H9 (cell line): ENCODE results near the gene GALNT17. TPM values are rescaled to one million over a fixed set of nuclear protein-coding genes. Genes with fewer than 3 reads are reported as not detected.

Experiments
- DNase-seq: peaks from one replicate; pipeline ENCODE4 v3.0.0-alpha.2; 2017
- H2AFZ ChIP-seq: one replicate; pipeline ENCODE4 v1.6.1; 2013; ENCODE audit warnings: mild to moderate bottlenecking, low read length, control low read depth, moderate library complexity
- H2AK5ac ChIP-seq: 2 replicates; pipeline ENCODE4 v1.6.1; 2013; ENCODE audit warnings: low read length, control low read depth, mixed read lengths; ENCODE audit not compliant: insufficient read length
- H2BK120ac ChIP-seq: one replicate; pipeline ENCODE4 v1.6.1; 2013; ENCODE audit warnings: low read depth, mild to moderate bottlenecking, low read length, control low read depth, inconsistent platforms; ENCODE audit not compliant: poor library complexity, severe bottlenecking
- H2BK12ac ChIP-seq: 2 replicates; pipeline ENCODE4 v1.6.1; 2013; ENCODE audit warnings: low read length, control low read depth, mixed read lengths, low read depth; ENCODE audit not compliant: insufficient read length
- H2BK15ac ChIP-seq: 2 replicates; pipeline ENCODE4 v1.6.1; 2013; ENCODE audit warnings: low read depth, low read length, control low read depth
- H2BK20ac ChIP-seq: one replicate; pipeline ENCODE4 v1.6.1; 2013; ENCODE audit warnings: low read depth, mild to moderate bottlenecking, low read length, control low read depth, inconsistent platforms; ENCODE audit not compliant: poor library complexity, severe bottlenecking
- H2BK5ac ChIP-seq: 2 replicates; pipeline ENCODE4 v1.6.1; 2013; ENCODE audit warnings: low read length, control low read depth, mixed read lengths; ENCODE audit not compliant: insufficient read length
- H3K14ac ChIP-seq: 2 replicates; pipeline ENCODE4 v1.6.1; 2013; ENCODE audit warnings: low read length, control low read depth; ENCODE audit not compliant: insufficient read depth
- H3K18ac ChIP-seq: 2 replicates; pipeline ENCODE4 v1.6.1; 2013; ENCODE audit warnings: low read depth, mild to moderate bottlenecking, mixed read lengths, low read length, control low read depth; ENCODE audit not compliant: insufficient read length
- H3K23ac ChIP-seq: 2 replicates; pipeline ENCODE4 v1.6.1; 2013; ENCODE audit warnings: low read length, control low read depth, mixed read lengths, low read depth; ENCODE audit not compliant: insufficient read length
- H3K23me2 ChIP-seq: 2 replicates; pipeline ENCODE4 v1.6.1; 2013; ENCODE audit warnings: low read depth, mild to moderate bottlenecking, mixed read lengths, low read length, control low read depth; ENCODE audit not compliant: insufficient read length, poor library complexity, severe bottlenecking
- H3K27ac ChIP-seq: 2 replicates; pipeline ENCODE4 v1.5.1; 2013; ENCODE audit warnings: low read length, control low read depth, mixed read lengths, low read depth; ENCODE audit not compliant: insufficient read length
- H3K27me3 ChIP-seq: 2 replicates; pipeline ENCODE4 v1.6.1; 2013; ENCODE audit warnings: low read length, control low read depth, inconsistent platforms; ENCODE audit not compliant: insufficient read depth
- H3K4ac ChIP-seq: 2 replicates; pipeline ENCODE4 v1.6.1; 2013; ENCODE audit warnings: low read depth, mild to moderate bottlenecking, control low read depth, inconsistent platforms, low read length, moderate library complexity
- H3K4me1 ChIP-seq: 2 replicates; pipeline ENCODE4 v1.6.1; 2013; ENCODE audit warnings: low read length, control low read depth, inconsistent platforms; ENCODE audit not compliant: insufficient read depth
- H3K4me2 ChIP-seq: 2 replicates; pipeline ENCODE4 v1.6.1; 2013; ENCODE audit warnings: low read length, control low read depth, mixed read lengths; ENCODE audit not compliant: insufficient read length, insufficient read depth
- H3K56ac ChIP-seq: 2 replicates; pipeline ENCODE4 v1.6.1; 2013; ENCODE audit warnings: low read depth, mild to moderate bottlenecking, mixed read lengths, low read length, control low read depth; ENCODE audit not compliant: insufficient read length
- H3K79me1 ChIP-seq: 2 replicates; pipeline ENCODE4 v1.6.1; 2013; ENCODE audit warnings: low read depth, mild to moderate bottlenecking, moderate library complexity, low read length, control low read depth, inconsistent platforms; ENCODE audit not compliant: insufficient read depth, poor library complexity, severe bottlenecking
- H3K79me2 ChIP-seq: 2 replicates; pipeline ENCODE4 v1.6.1; 2013; ENCODE audit warnings: low read length, control low read depth, inconsistent platforms; ENCODE audit not compliant: insufficient read depth
- H3K9ac ChIP-seq: 2 replicates; pipeline ENCODE4 v1.6.1; 2013; ENCODE audit warnings: low read length, control low read depth, mixed read lengths; ENCODE audit not compliant: insufficient read length; ENCODE audit errors: extremely low read depth
- H3K9me3 ChIP-seq: one replicate; pipeline ENCODE4 v1.6.1; 2013; ENCODE audit warnings: low read depth, low read length, inconsistent platforms; ENCODE audit not compliant: control insufficient read depth
- H3T11ph ChIP-seq: one replicate; pipeline ENCODE4 v1.6.1; 2013; ENCODE audit warnings: mild to moderate bottlenecking, low read length, control low read depth, inconsistent platforms
- H4K20me1 ChIP-seq: one replicate; pipeline ENCODE4 v1.6.1; 2013; ENCODE audit not compliant: control insufficient read depth, insufficient read length, insufficient read depth
- H4K5ac ChIP-seq: 2 replicates; pipeline ENCODE4 v1.6.1; 2013; ENCODE audit warnings: low read depth, mild to moderate bottlenecking, mixed read lengths, low read length, control low read depth; ENCODE audit not compliant: insufficient read length
- H4K8ac ChIP-seq: replicated peaks from 2 replicates; pipeline ENCODE4 v1.6.1; 2013; ENCODE audit warnings: low read length, control low read depth, mixed read lengths, low read depth; ENCODE audit not compliant: insufficient read length
- H4K91ac ChIP-seq: 2 replicates; pipeline ENCODE4 v1.6.1; 2013; ENCODE audit warnings: low read depth, mild to moderate bottlenecking, moderate library complexity, mixed read lengths, low read length, control low read depth; ENCODE audit not compliant: insufficient read length
- H3K27ac Mint-ChIP-seq, 3 experiments: 2 replicates in 2 of 3; 3 replicates in 1 of 3; pipeline ENCODE4 v1.8.0; 2020 to 2021; ENCODE audit warnings: mixed read lengths in 3 of 3, mild to moderate bottlenecking in 1 of 3, moderate library complexity in 1 of 3
- H3K27me3 Mint-ChIP-seq: 2 replicates; pipeline ENCODE4 v1.8.0; 2021; ENCODE audit warnings: low read depth, mild to moderate bottlenecking, moderate library complexity, mixed read lengths
- H3K36me3 Mint-ChIP-seq, 3 experiments: 2 replicates in 2 of 3; 3 replicates in 1 of 3; pipeline ENCODE4 v1.8.0; 2020 to 2021; ENCODE audit warnings: low read depth in 3 of 3, mixed read lengths in 3 of 3; ENCODE audit not compliant: insufficient read depth in 1 of 3
- H3K4me1 Mint-ChIP-seq, 2 experiments: 2 replicates each; pipeline ENCODE4 v1.8.0; 2020; ENCODE audit warnings: mixed read lengths in 2 of 2
- H3K4me3 Mint-ChIP-seq, 2 experiments: 2 replicates in 1 of 2; 3 replicates in 1 of 2; pipeline ENCODE4 v1.8.0; 2020 to 2021; ENCODE audit warnings: mild to moderate bottlenecking in 2 of 2, mixed read lengths in 2 of 2, moderate library complexity in 1 of 2
- H3K9me3 Mint-ChIP-seq, 2 experiments: 2 replicates in 1 of 2; 3 replicates in 1 of 2; pipeline ENCODE4 v1.8.0; 2020; ENCODE audit warnings: mild to moderate bottlenecking in 2 of 2, mixed read lengths in 2 of 2, moderate library complexity in 1 of 2
- WGBS: extraction: QIAGEN DNeasy Blood & Tissue Kit; methylation state at CpG from one replicate; pipeline ENCODE4 v1.1.7; 2013; ENCODE audit warnings: missing lambda C conversion rate, low lambda C conversion rate, mixed read lengths; ENCODE audit not compliant: insufficient read length; ENCODE audit errors: extremely low coverage; 5-methylcytosine and 5-hydroxymethylcytosine counted together
- total RNA-seq: library from RNA; stranded (reverse); gene quantifications from 2 replicates; pipeline ENCODE4 v1.2.1, GENCODE V29; 2021
- TF ChIP-seq, protein P1 (sequence below): fragments of 200-600 bp; sonication (generic); conservative IDR thresholded peaks from 3 replicates; pipeline ENCODE4 v1.8.0; 2021; ENCODE audit warnings: antibody characterized with exemption, mild to moderate bottlenecking

Gene GALNT17
- total RNA-seq, 1 experiment from 2014 or later = 43.2 TPM

DNA sequence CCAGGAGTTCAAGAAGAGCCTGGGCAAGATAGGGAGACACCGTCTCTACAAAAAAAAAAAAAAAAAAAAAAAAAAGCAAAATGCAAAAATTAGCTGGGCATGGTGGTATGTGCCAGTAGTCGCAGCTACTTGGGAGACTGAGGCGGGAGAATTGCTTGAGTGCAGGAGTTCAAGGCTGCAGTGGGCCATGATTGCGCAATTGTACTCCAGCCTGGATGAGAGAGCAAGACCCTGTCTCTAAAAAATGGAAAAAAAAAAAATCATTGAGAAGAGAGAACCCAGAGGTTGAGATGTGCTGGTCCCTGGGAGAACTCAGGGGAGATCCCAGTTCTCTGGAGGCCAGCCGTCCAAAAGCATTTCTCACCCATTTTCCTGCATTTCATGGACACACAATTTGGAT, 95.2 kb downstream of the GALNT17 start:
- H3K36me3 Mint-ChIP-seq = peaks cover 38 to 62% (median 50%) of the 10 kb centered on the region in 3 experiments
- H3K18ac ChIP-seq = no peak overlapping the region

More for the DNA sequence above, 95.2 kb downstream of the GALNT17 start:
- Mint-ChIP-seq H3K27me3 (no peaks in the 10 kb centered on the region), H3K4me3 (no peak overlapping the region), H3K4me1 (peaks cover 2 to 9% of the 10 kb centered on the region in 2 experiments; a peak in 3 of 4 replicates), H3K27ac (no peak overlapping the region), H3K9me3 (peaks cover 16 to 17% of the 10 kb centered on the region in 2 experiments)
- H4K20me1 ChIP-seq = no peaks in the 10 kb centered on the region
- H3K23ac ChIP-seq = no peak overlapping the region
- H3K4me1 ChIP-seq = no peaks in the 10 kb centered on the region
- H2AFZ ChIP-seq = no peak overlapping the region
- H3K27ac ChIP-seq = no peak overlapping the region
- no peak overlapping the region for H2BK15ac ChIP-seq
- H3K27me3 ChIP-seq = no peaks in the 10 kb centered on the region
- H4K5ac ChIP-seq = no peak overlapping the region
- H3K56ac ChIP-seq = no peak overlapping the region
- H2BK12ac ChIP-seq = no peak overlapping the region
- no peak overlapping the region for H2AK5ac ChIP-seq
- H2BK5ac ChIP-seq = no peak overlapping the region
- no peak overlapping the region for H3K4ac ChIP-seq
- no peak for DNase-seq
- H4K91ac ChIP-seq = no peak overlapping the region
- H3T11ph ChIP-seq = no peak overlapping the region
- H3K23me2 ChIP-seq = no peaks in the 10 kb centered on the region
- peaks cover 21% of the 10 kb centered on the region; the same call in 1 of the 2 replicates for H3K79me2 ChIP-seq
- no peak overlapping the region for H3K9ac ChIP-seq
- no CpG with 5 or more reads among the region's 5 CpGs for whole genome bisulfite sequencing
- H3K14ac ChIP-seq = no peak overlapping the region
- H2BK120ac ChIP-seq = no peak overlapping the region
- no peak overlapping the region for H4K8ac ChIP-seq
- H3K4me2 ChIP-seq = no peak overlapping the region
- H3K79me1 ChIP-seq = peaks cover 11% of the 10 kb centered on the region
- H2BK20ac ChIP-seq = no peak overlapping the region
- TF ChIP-seq, protein P1, sequence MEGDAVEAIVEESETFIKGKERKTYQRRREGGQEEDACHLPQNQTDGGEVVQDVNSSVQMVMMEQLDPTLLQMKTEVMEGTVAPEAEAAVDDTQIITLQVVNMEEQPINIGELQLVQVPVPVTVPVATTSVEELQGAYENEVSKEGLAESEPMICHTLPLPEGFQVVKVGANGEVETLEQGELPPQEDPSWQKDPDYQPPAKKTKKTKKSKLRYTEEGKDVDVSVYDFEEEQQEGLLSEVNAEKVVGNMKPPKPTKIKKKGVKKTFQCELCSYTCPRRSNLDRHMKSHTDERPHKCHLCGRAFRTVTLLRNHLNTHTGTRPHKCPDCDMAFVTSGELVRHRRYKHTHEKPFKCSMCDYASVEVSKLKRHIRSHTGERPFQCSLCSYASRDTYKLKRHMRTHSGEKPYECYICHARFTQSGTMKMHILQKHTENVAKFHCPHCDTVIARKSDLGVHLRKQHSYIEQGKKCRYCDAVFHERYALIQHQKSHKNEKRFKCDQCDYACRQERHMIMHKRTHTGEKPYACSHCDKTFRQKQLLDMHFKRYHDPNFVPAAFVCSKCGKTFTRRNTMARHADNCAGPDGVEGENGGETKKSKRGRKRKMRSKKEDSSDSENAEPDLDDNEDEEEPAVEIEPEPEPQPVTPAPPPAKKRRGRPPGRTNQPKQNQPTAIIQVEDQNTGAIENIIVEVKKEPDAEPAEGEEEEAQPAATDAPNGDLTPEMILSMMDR = no peak
- no peaks in the 10 kb centered on the region for H3K9me3 ChIP-seq
